Activated CD8-positive, alpha-beta memory T cell treated with anti-CD3 and anti-CD28 coated beads for 36 hours (primary cell): Measurements from ENCODE around the gene CD300E. TPM values are rescaled to one million over a fixed set of nuclear protein-coding genes. Genes with fewer than 3 reads are reported as not detected.
"Not testable (repeated sequence)": the region's sequence is repeated elsewhere in the genome, so short reads cannot be mapped to it uniquely, and the experiment has no call there.

Source experiments
- CTCF ChIA-PET: fragments of 350-600 bp; sonication (Branson Sonifier 250); formaldehyde crosslinking; loops from one replicate; lab custom pipeline; 2021; ENCODE audit warnings: antibody characterized with exemption; lab: Charles Lee
- POLR2A ChIA-PET: fragments of 350-600 bp; sonication (Branson Sonifier 250); formaldehyde crosslinking; loops from one replicate; lab custom pipeline; 2021; ENCODE audit warnings: antibody characterized with exemption; lab: Charles Lee
- total RNA-seq, 2 experiments: library from RNA; stranded (reverse); gene quantifications; one replicate each; pipeline ENCODE4 v1.2.3, GENCODE V29; 2021

The CD300E gene
- total RNA-seq, 2 experiments from 2014 or later = not detected

- CTCF ChIA-PET = interaction anchor here (0.8 kb wide), 1 partner anchor 8 kb away, joined by 3 read pairs; no protein-coding TSS in a partner anchor
Observed at GRCh38 chr17:74574489-74575142, 48.9 kb downstream of the CD300E start.

GRCh38 chr17:74573635-74574034 is 49.9 kb downstream of the CD300E start:
- CTCF ChIA-PET, POLR2A ChIA-PET: not testable (repeated sequence)

More at GRCh38 chr17:74574489-74575142, 48.9 kb downstream of the CD300E start:
- POLR2A ChIA-PET = no interaction called here

DNA sequence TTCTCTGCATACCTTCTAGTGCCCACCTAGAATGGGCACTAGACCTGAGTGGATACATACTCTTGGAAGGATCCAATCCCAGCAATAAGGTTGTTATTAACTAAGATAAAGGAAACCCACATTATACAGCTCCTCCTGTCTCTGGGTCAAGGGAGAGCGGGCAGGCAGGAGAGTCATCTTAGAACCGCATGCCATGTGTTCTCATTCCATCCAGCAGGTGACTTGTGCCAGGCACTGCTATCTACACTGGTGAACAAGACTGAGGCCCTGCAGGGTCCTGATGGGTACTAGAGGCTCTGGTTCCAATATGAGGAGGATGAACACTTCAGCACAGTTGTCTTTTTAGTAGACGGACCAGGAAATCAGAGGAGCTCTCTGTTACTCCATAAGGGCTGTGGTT is 50.4 kb downstream of the CD300E start:
- POLR2A ChIA-PET = no interaction called here
- CTCF ChIA-PET = no interaction called here

- ChIA-PET CTCF (no interaction called here), POLR2A (no interaction called here)
Observed at GRCh38 chr17:74571621-74572270, 51.8 kb downstream of the CD300E start.

- CTCF ChIA-PET = interaction anchor here (1.1 kb wide), 1 partner anchor 201 kb away, joined by 4 read pairs; no protein-coding TSS in a partner anchor
- POLR2A ChIA-PET = no interaction called here
Observed at GRCh38 chr17:74569020-74570003, 54.2 kb downstream of the CD300E start.

DNA sequence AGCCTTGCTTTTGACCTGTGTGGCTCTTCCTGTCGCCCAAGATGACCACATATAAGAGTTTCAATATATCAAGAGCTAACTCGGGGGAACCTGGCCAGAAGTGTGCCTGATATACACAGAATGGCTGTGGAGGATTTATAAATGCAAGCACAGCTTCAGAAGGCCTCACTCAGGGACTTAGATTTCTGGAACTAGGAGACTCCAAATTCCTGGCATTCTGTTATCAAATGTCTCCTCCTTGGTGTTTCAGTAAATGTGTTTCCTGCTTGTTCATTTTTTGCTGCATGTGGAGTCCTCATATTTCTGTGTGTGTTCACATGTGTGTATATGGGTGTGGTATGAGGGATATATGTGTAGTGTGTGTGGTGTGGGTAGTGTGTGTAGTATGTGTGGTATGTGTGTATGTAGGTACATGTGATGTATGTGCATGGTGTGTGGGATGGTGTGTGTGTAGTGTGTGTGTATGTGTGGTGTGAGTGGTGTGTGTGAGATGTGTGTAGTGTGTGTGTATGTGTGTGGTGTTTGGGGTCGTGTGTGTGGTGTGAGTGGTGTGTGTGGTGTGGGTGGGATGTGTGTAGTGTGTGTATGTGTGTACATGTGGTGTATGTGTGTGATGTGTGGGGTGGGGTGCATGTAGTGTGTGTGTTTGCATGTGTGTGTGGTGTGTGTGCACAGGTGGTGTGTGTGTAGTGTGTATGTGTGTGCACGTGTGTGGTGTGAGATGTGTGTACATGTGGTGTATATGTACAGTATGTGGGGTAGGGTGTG is 55.2 kb downstream of the CD300E start:
- ChIA-PET CTCF (no interaction called here), POLR2A (no interaction called here)

DNA sequence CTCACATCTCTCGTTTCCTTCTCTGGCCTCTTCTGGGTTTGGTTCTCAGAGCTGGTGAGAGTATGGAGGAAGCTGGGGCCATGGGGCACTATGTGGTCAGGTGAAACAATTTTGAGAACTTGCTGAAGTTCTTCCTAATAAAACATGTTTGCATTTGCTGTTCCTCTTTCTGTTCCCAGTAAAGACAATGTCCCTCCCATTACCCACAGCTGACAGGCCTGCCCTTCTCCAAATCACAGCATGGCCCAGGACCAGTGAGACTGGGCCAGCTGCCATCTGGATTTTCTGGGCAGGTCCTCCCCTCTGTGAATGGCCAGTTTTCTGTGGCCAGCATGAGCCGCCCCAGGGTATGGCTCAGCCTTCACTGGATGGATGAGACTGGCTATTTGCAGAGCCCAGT is 56.1 kb downstream of the CD300E start, which contains the start of gene CD300H:
CD300H (minus strand) TSS at position 113 of the 400 bp plus-strand sequence.
- CTCF ChIA-PET = interaction anchor here (0.9 to 1.7 kb wide), 2 partner anchors 38 to 90 kb away, joined by 3 to 4 read pairs; no protein-coding TSS in a partner anchor
- POLR2A ChIA-PET = no interaction called here

DNA sequence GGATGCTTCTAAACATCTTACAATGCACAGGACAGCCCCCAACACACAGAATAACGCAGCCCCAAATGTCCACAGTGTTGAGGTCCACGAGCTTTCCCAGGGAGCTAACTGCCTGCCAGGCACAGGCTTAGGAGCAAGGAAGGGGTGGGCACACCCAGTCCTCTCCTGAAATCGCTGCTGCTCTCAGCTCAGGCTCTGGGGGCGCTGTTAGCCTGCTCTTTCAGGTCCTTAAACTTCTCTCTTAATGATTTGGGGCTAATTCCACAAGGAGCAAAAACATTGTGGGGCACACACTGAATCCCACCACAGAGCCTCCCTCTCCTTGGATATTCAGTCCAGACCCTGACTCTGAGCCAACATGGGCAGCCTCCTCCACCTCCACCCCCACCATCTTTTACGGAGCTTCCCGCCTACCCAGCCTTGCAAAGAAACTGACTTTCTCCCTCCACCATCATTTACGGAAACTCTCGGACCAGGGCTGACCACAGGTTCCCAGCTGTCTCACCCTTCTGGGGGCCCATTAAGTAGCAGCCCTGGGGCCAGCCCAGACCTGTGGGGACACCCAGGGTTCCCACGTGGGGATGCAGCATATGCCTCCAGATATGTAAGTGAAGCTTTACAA is 57.3 kb downstream of the CD300E start:
- CTCF ChIA-PET = interaction anchor here (0.8 to 1.7 kb wide), 9 partner anchors 8 to 296 kb away, joined by 3 to 11 read pairs (median 4); partner anchors contain the start of gene RAB37
- POLR2A ChIA-PET = no interaction called here

DNA sequence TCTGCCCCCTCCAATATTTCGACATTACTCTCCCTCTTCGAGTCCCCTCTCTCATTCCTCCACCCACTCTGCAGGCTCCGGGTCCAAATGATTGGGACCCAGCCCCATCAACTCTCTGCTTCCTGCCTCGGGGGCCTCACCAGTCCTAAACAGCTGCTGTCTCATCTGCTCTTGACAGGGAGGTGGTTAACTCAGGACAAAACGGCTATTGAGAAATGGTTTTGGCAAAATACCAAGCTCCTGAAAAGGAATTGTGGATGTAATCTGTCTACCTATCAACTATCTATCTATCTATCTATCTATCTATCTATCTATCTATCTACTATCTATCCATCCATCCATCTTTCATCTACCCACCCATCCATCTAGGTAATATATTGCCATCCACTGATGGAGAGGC is 58.4 kb downstream of the CD300E start:
- ChIA-PET POLR2A (no interaction called here), CTCF (interaction anchor here (1.1 kb wide), 1 partner anchor 92 kb away, joined by 3 read pairs; no protein-coding TSS in a partner anchor)

DNA sequence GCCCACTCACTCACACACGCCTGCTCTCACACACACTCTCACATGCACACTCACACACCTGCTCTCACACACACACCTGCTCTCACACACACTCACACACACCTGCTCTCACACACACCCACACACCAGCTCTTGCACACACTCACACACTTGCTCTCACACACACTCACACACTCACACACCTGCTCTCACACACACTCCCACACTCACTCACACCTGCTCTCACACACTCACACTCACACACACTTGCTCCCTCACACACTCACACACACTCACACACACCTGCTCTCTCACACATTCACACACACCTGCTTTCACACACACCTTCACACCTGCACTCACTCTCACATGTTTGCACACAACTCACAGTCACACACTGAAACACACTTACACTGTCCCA is 60.2 kb downstream of the CD300E start:
- ChIA-PET POLR2A (no interaction called here), CTCF (no interaction called here)

DNA sequence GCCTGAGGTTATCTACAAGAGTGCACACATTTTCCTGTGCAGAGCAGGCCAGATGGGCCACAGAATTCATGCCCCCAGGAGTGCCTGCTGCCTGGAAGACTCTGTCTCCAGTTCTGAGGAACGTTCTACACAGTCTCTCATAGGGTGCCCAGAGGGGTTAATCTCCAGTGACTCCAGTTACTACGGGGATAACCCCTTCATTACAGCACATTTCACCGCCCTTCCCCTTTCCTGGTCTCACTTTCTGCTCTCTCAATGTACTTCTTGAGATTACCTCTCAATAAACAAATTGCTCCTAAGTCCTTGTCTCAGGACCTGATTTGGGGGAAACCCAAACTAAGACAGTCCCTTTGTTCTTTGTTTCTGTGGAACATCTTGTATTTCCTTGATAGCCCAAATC is 62.0 kb downstream of the CD300E start:
- CTCF ChIA-PET = no interaction called here
- POLR2A ChIA-PET = interaction anchor here (0.6 kb wide), 1 partner anchor 59 kb away, joined by 3 read pairs; no protein-coding TSS in a partner anchor

Other genes starting within 250 kb of the CD300E start
- under 1 TPM; 0.44 to 0.59 TPM for gene GPRC5C, start 191.7 kb downstream of the CD300E start, total RNA-seq
- 1 to 10 TPM; 4.4 to 5.1 TPM for gene CD300A, start 157.1 kb downstream of the CD300E start, total RNA-seq
- not detected for gene CD300LB, start 92.3 kb downstream of the CD300E start, total RNA-seq
- not detected for gene CD300C, start 77.6 kb downstream of the CD300E start, total RNA-seq
- not detected for gene CD300H, start 56.2 kb downstream of the CD300E start, total RNA-seq
- gene CD300LD, start 31.5 kb downstream of the CD300E start, total RNA-seq = not detected
- gene CD300LF, start 89.2 kb upstream of the CD300E start, total RNA-seq = not detected
- gene RAB37, start 113.5 kb upstream of the CD300E start, total RNA-seq = 1 to 10 TPM; 1.3 to 1.4 TPM
- 100 to 1,000 TPM; 135 to 143 TPM for gene NHERF1, start 124.9 kb upstream of the CD300E start, total RNA-seq
- gene NAT9, start 152.6 kb upstream of the CD300E start, total RNA-seq = 10 to 100 TPM; 44.4 to 49.6 TPM
- gene GRIN2C, start 236.1 kb upstream of the CD300E start, total RNA-seq = not detected
- gene FDXR, start 249.3 kb upstream of the CD300E start, total RNA-seq = 10 to 100 TPM; 21.0 to 22.5 TPM